H9 (cell line): Measurements from ENCODE around the gene CEP170B. TPM values are rescaled to one million over a fixed set of nuclear protein-coding genes. Genes with fewer than 3 reads are reported as not detected.

ENCODE experiments used
- DNase-seq: peaks from one replicate; pipeline ENCODE4 v3.0.0-alpha.2; 2017
- H2AFZ ChIP-seq: one replicate; pipeline ENCODE4 v1.6.1; 2013; ENCODE audit warnings: mild to moderate bottlenecking, low read length, control low read depth, moderate library complexity
- H2AK5ac ChIP-seq: 2 replicates; pipeline ENCODE4 v1.6.1; 2013; ENCODE audit warnings: low read length, control low read depth, mixed read lengths; ENCODE audit not compliant: insufficient read length
- H2BK120ac ChIP-seq: one replicate; pipeline ENCODE4 v1.6.1; 2013; ENCODE audit warnings: low read depth, mild to moderate bottlenecking, low read length, control low read depth, inconsistent platforms; ENCODE audit not compliant: poor library complexity, severe bottlenecking
- H2BK12ac ChIP-seq: 2 replicates; pipeline ENCODE4 v1.6.1; 2013; ENCODE audit warnings: low read length, control low read depth, mixed read lengths, low read depth; ENCODE audit not compliant: insufficient read length
- H2BK15ac ChIP-seq: 2 replicates; pipeline ENCODE4 v1.6.1; 2013; ENCODE audit warnings: low read depth, low read length, control low read depth
- H2BK20ac ChIP-seq: one replicate; pipeline ENCODE4 v1.6.1; 2013; ENCODE audit warnings: low read depth, mild to moderate bottlenecking, low read length, control low read depth, inconsistent platforms; ENCODE audit not compliant: poor library complexity, severe bottlenecking
- H2BK5ac ChIP-seq: 2 replicates; pipeline ENCODE4 v1.6.1; 2013; ENCODE audit warnings: low read length, control low read depth, mixed read lengths; ENCODE audit not compliant: insufficient read length
- H3K14ac ChIP-seq: 2 replicates; pipeline ENCODE4 v1.6.1; 2013; ENCODE audit warnings: low read length, control low read depth; ENCODE audit not compliant: insufficient read depth
- H3K18ac ChIP-seq: 2 replicates; pipeline ENCODE4 v1.6.1; 2013; ENCODE audit warnings: low read depth, mild to moderate bottlenecking, mixed read lengths, low read length, control low read depth; ENCODE audit not compliant: insufficient read length
- H3K23ac ChIP-seq: 2 replicates; pipeline ENCODE4 v1.6.1; 2013; ENCODE audit warnings: low read length, control low read depth, mixed read lengths, low read depth; ENCODE audit not compliant: insufficient read length
- H3K23me2 ChIP-seq: 2 replicates; pipeline ENCODE4 v1.6.1; 2013; ENCODE audit warnings: low read depth, mild to moderate bottlenecking, mixed read lengths, low read length, control low read depth; ENCODE audit not compliant: insufficient read length, poor library complexity, severe bottlenecking
- H3K27ac ChIP-seq: 2 replicates; pipeline ENCODE4 v1.5.1; 2013; ENCODE audit warnings: low read length, control low read depth, mixed read lengths, low read depth; ENCODE audit not compliant: insufficient read length
- H3K27me3 ChIP-seq: 2 replicates; pipeline ENCODE4 v1.6.1; 2013; ENCODE audit warnings: low read length, control low read depth, inconsistent platforms; ENCODE audit not compliant: insufficient read depth
- H3K4ac ChIP-seq: 2 replicates; pipeline ENCODE4 v1.6.1; 2013; ENCODE audit warnings: low read depth, mild to moderate bottlenecking, control low read depth, inconsistent platforms, low read length, moderate library complexity
- H3K4me1 ChIP-seq: 2 replicates; pipeline ENCODE4 v1.6.1; 2013; ENCODE audit warnings: low read length, control low read depth, inconsistent platforms; ENCODE audit not compliant: insufficient read depth
- H3K4me2 ChIP-seq: 2 replicates; pipeline ENCODE4 v1.6.1; 2013; ENCODE audit warnings: low read length, control low read depth, mixed read lengths; ENCODE audit not compliant: insufficient read length, insufficient read depth
- H3K56ac ChIP-seq: 2 replicates; pipeline ENCODE4 v1.6.1; 2013; ENCODE audit warnings: low read depth, mild to moderate bottlenecking, mixed read lengths, low read length, control low read depth; ENCODE audit not compliant: insufficient read length
- H3K79me1 ChIP-seq: 2 replicates; pipeline ENCODE4 v1.6.1; 2013; ENCODE audit warnings: low read depth, mild to moderate bottlenecking, moderate library complexity, low read length, control low read depth, inconsistent platforms; ENCODE audit not compliant: insufficient read depth, poor library complexity, severe bottlenecking
- H3K79me2 ChIP-seq: 2 replicates; pipeline ENCODE4 v1.6.1; 2013; ENCODE audit warnings: low read length, control low read depth, inconsistent platforms; ENCODE audit not compliant: insufficient read depth
- H3K9ac ChIP-seq: 2 replicates; pipeline ENCODE4 v1.6.1; 2013; ENCODE audit warnings: low read length, control low read depth, mixed read lengths; ENCODE audit not compliant: insufficient read length; ENCODE audit errors: extremely low read depth
- H3K9me3 ChIP-seq: one replicate; pipeline ENCODE4 v1.6.1; 2013; ENCODE audit warnings: low read depth, low read length, inconsistent platforms; ENCODE audit not compliant: control insufficient read depth
- H3T11ph ChIP-seq: one replicate; pipeline ENCODE4 v1.6.1; 2013; ENCODE audit warnings: mild to moderate bottlenecking, low read length, control low read depth, inconsistent platforms
- H4K20me1 ChIP-seq: one replicate; pipeline ENCODE4 v1.6.1; 2013; ENCODE audit not compliant: control insufficient read depth, insufficient read length, insufficient read depth
- H4K5ac ChIP-seq: 2 replicates; pipeline ENCODE4 v1.6.1; 2013; ENCODE audit warnings: low read depth, mild to moderate bottlenecking, mixed read lengths, low read length, control low read depth; ENCODE audit not compliant: insufficient read length
- H4K8ac ChIP-seq: replicated peaks from 2 replicates; pipeline ENCODE4 v1.6.1; 2013; ENCODE audit warnings: low read length, control low read depth, mixed read lengths, low read depth; ENCODE audit not compliant: insufficient read length
- H4K91ac ChIP-seq: 2 replicates; pipeline ENCODE4 v1.6.1; 2013; ENCODE audit warnings: low read depth, mild to moderate bottlenecking, moderate library complexity, mixed read lengths, low read length, control low read depth; ENCODE audit not compliant: insufficient read length
- H3K27ac Mint-ChIP-seq, 3 experiments: 2 replicates in 2 of 3; 3 replicates in 1 of 3; pipeline ENCODE4 v1.8.0; 2020 to 2021; ENCODE audit warnings: mixed read lengths in 3 of 3, mild to moderate bottlenecking in 1 of 3, moderate library complexity in 1 of 3
- H3K27me3 Mint-ChIP-seq: 2 replicates; pipeline ENCODE4 v1.8.0; 2021; ENCODE audit warnings: low read depth, mild to moderate bottlenecking, moderate library complexity, mixed read lengths
- H3K36me3 Mint-ChIP-seq, 3 experiments: 2 replicates in 2 of 3; 3 replicates in 1 of 3; pipeline ENCODE4 v1.8.0; 2020 to 2021; ENCODE audit warnings: low read depth in 3 of 3, mixed read lengths in 3 of 3; ENCODE audit not compliant: insufficient read depth in 1 of 3
- H3K4me1 Mint-ChIP-seq, 2 experiments: 2 replicates each; pipeline ENCODE4 v1.8.0; 2020; ENCODE audit warnings: mixed read lengths in 2 of 2
- H3K4me3 Mint-ChIP-seq, 2 experiments: 2 replicates in 1 of 2; 3 replicates in 1 of 2; pipeline ENCODE4 v1.8.0; 2020 to 2021; ENCODE audit warnings: mild to moderate bottlenecking in 2 of 2, mixed read lengths in 2 of 2, moderate library complexity in 1 of 2
- H3K9me3 Mint-ChIP-seq, 2 experiments: 2 replicates in 1 of 2; 3 replicates in 1 of 2; pipeline ENCODE4 v1.8.0; 2020; ENCODE audit warnings: mild to moderate bottlenecking in 2 of 2, mixed read lengths in 2 of 2, moderate library complexity in 1 of 2
- CTCF ChIP-seq: fragments of 200-600 bp; sonication (generic); conservative IDR thresholded peaks from 3 replicates; pipeline ENCODE4 v1.8.0; 2021; ENCODE audit warnings: antibody characterized with exemption, mild to moderate bottlenecking
- WGBS: extraction: QIAGEN DNeasy Blood & Tissue Kit; methylation state at CpG from one replicate; pipeline ENCODE4 v1.1.7; 2013; ENCODE audit warnings: missing lambda C conversion rate, low lambda C conversion rate, mixed read lengths; ENCODE audit not compliant: insufficient read length; ENCODE audit errors: extremely low coverage; 5-methylcytosine and 5-hydroxymethylcytosine counted together
- total RNA-seq: library from RNA; stranded (reverse); gene quantifications from 2 replicates; pipeline ENCODE4 v1.2.1, GENCODE V29; 2021

CEP170B gene
- total RNA-seq, 1 experiment from 2014 or later: 28.8 TPM

GRCh38 chr14:104923640-104924420 lies 58.8 kb downstream of the CEP170B start:
- no CpG with 5 or more reads among the region's 4 CpGs for WGBS
- no peak overlapping the region for H3K4ac ChIP-seq
- Mint-ChIP-seq H3K4me1 (peaks cover 2 to 3% of the 10 kb centered on the region in 2 experiments; a peak in 1 of 4 replicates), H3K9me3 (no peaks in the 10 kb centered on the region; a peak in 1 of 5 replicates), H3K36me3 (peaks cover 0 to 3% (median 0%) of the 10 kb centered on the region in 3 experiments; a peak in 1 of 7 replicates), H3K4me3 (no peak overlapping the region), H3K27ac (no peak overlapping the region), H3K27me3 (peaks cover 1% of the 10 kb centered on the region)
- H4K8ac ChIP-seq: no peak overlapping the region
- no peak overlapping the region for H3K14ac ChIP-seq
- H2AK5ac ChIP-seq: no peak overlapping the region
- no peak overlapping the region for H2BK15ac ChIP-seq
- H3K56ac ChIP-seq: no peak overlapping the region
- no peaks in the 10 kb centered on the region for H3K79me2 ChIP-seq
- H4K20me1 ChIP-seq: no peaks in the 10 kb centered on the region
- DNase-seq: no peak
- no peaks in the 10 kb centered on the region; the same call in 1 of the 2 replicates for H3K4me1 ChIP-seq
- H3K23me2 ChIP-seq: no peaks in the 10 kb centered on the region
- no peak overlapping the region for H3K23ac ChIP-seq
- no peak overlapping the region for H4K5ac ChIP-seq
- H2BK20ac ChIP-seq: no peak overlapping the region
- no peak overlapping the region for H2BK120ac ChIP-seq
- no peaks in the 10 kb centered on the region for H3K27me3 ChIP-seq
- no peak overlapping the region for H2BK5ac ChIP-seq
- H3K4me2 ChIP-seq: no peak overlapping the region
- no peak overlapping the region for H3K18ac ChIP-seq
- H4K91ac ChIP-seq: no peak overlapping the region
- no peak overlapping the region for H3K9ac ChIP-seq
- TF ChIP-seq CTCF: no peak
- H3T11ph ChIP-seq: no peak overlapping the region
- no peak overlapping the region for H3K27ac ChIP-seq
- no peak overlapping the region for H2BK12ac ChIP-seq
- H3K79me1 ChIP-seq: no peaks in the 10 kb centered on the region
- no peak overlapping the region for H2AFZ ChIP-seq
- no peaks in the 10 kb centered on the region for H3K9me3 ChIP-seq
